DOHH2 (cell line): ENCODE data around the gene TIMM23.
"Not testable (repeated sequence)": the region's sequence is repeated elsewhere in the genome, so short reads cannot be mapped to it uniquely, and the experiment has no call there.

Source experiments
- H3F3A ChIP-seq: fragments of 200-600 bp; sonication (generic), shearing (Covaris generic); 2 replicates; pipeline ENCODE4 v1.6.0; 2016; ENCODE audit warnings: antibody characterized with exemption, mild to moderate bottlenecking; ENCODE audit not compliant: control insufficient read depth, insufficient read depth
- H3K27ac ChIP-seq: fragments of 200-600 bp; sonication (generic); 2 replicates; pipeline ENCODE4 v1.5.1; 2014; ENCODE audit warnings: low read depth, mild to moderate bottlenecking, low read length, moderate library complexity
- H3K27me3 ChIP-seq: fragments of 200-600 bp; sonication (generic); 2 replicates; pipeline ENCODE4 v1.6.1; 2014; ENCODE audit warnings: mild to moderate bottlenecking, low read length, mixed read lengths; ENCODE audit not compliant: control insufficient read depth
- H3K36me3 ChIP-seq: fragments of 200-600 bp; sonication (generic); 2 replicates; pipeline ENCODE4 v1.6.1; 2014; ENCODE audit warnings: mild to moderate bottlenecking, low read length, moderate library complexity, mixed read lengths; ENCODE audit not compliant: control insufficient read depth
- H3K4me1 ChIP-seq: fragments of 200-600 bp; sonication (generic); 2 replicates; pipeline ENCODE4 v1.6.1; 2014; ENCODE audit warnings: mild to moderate bottlenecking, low read length, mixed read lengths; ENCODE audit not compliant: control insufficient read depth
- H3K4me2 ChIP-seq: fragments of 200-600 bp; sonication (generic); 2 replicates; pipeline ENCODE4 v1.6.0; 2014; ENCODE audit warnings: mild to moderate bottlenecking, low read length, moderate library complexity
- H3K4me3 ChIP-seq: fragments of 200-600 bp; sonication (generic); 2 replicates; pipeline ENCODE4 v1.5.1; 2014; ENCODE audit warnings: mild to moderate bottlenecking, low read length, mixed read lengths
- H3K79me2 ChIP-seq: fragments of 200-600 bp; sonication (generic); 2 replicates; pipeline ENCODE4 v1.6.1; 2014; ENCODE audit warnings: mild to moderate bottlenecking, low read length, mixed read lengths; ENCODE audit not compliant: control insufficient read depth
- H3K9me2 ChIP-seq: fragments of 200-600 bp; sonication (generic); replicated peaks from 2 replicates; pipeline ENCODE4 v1.6.1; 2014; ENCODE audit warnings: mild to moderate bottlenecking, low read length, mixed read lengths; ENCODE audit not compliant: control insufficient read depth
- H3K9me3 ChIP-seq: fragments of 200-600 bp; sonication (generic); 2 replicates; pipeline ENCODE4 v1.6.1; 2014; ENCODE audit warnings: antibody characterized with exemption, low read length, mixed read lengths; ENCODE audit not compliant: control insufficient read depth, insufficient read depth
- H4K20me1 ChIP-seq: fragments of 200-600 bp; sonication (generic); 2 replicates; pipeline ENCODE4 v1.6.0; 2014; ENCODE audit warnings: low read depth, mild to moderate bottlenecking, antibody characterized with exemption, low read length, moderate library complexity; ENCODE audit not compliant: control insufficient read depth, insufficient read depth

TIMM23 gene

GRCh38 chr10:45974041-45974440 is 1.8 kb downstream of the TIMM23 start:
- peaks cover 27% of the 10 kb centered on the region for H3K36me3 ChIP-seq
- not testable (repeated sequence) for H3F3A ChIP-seq, H3K9me2 ChIP-seq, H4K20me1 ChIP-seq, H3K27ac ChIP-seq, H3K27me3 ChIP-seq, H3K9me3 ChIP-seq
- peak overlapping the region; percentile 88 for H3K4me3 ChIP-seq
- peaks cover 87% of the 10 kb centered on the region for H3K79me2 ChIP-seq
- H3K4me2 ChIP-seq, result peak overlapping the region; percentile 72
- peaks cover 25% of the 10 kb centered on the region for H3K4me1 ChIP-seq

- Histone ChIP-seq H3K36me3 (peaks cover 27% of the 10 kb centered on the region), H3K79me2 (peaks cover 66% of the 10 kb centered on the region)
- not testable (repeated sequence) for H3K4me3 ChIP-seq, H3K27ac ChIP-seq, H3K4me1 ChIP-seq, H3K4me2 ChIP-seq, H3F3A ChIP-seq, H4K20me1 ChIP-seq, H3K27me3 ChIP-seq, H3K9me3 ChIP-seq, H3K9me2 ChIP-seq
These were observed 6.3 kb downstream of the TIMM23 start for GRCh38 chr10:45978554-45978953.

- not testable (repeated sequence) for H3K27ac ChIP-seq, H4K20me1 ChIP-seq, H3K9me2 ChIP-seq, H3K4me2 ChIP-seq, H3F3A ChIP-seq, H3K4me1 ChIP-seq, H3K9me3 ChIP-seq, H3K27me3 ChIP-seq, H3K4me3 ChIP-seq
- peaks cover 52% of the 10 kb centered on the region for H3K79me2 ChIP-seq
- peaks cover 23% of the 10 kb centered on the region for H3K36me3 ChIP-seq
These were observed 9.1 kb downstream of the TIMM23 start for GRCh38 chr10:45981367-45981766.

- H3K9me3 ChIP-seq, H3K4me2 ChIP-seq, H3K9me2 ChIP-seq, H3K27ac ChIP-seq, H3K4me1 ChIP-seq, H3F3A ChIP-seq, H3K4me3 ChIP-seq, H3K27me3 ChIP-seq, H4K20me1 ChIP-seq: not testable (repeated sequence)
- Histone ChIP-seq H3K79me2 (peaks cover 39% of the 10 kb centered on the region), H3K36me3 (peaks cover 24% of the 10 kb centered on the region)
These were observed 11.4 kb downstream of the TIMM23 start for GRCh38 chr10:45983538-45984186.

- H3K9me3 ChIP-seq, H3K27ac ChIP-seq, H3K4me1 ChIP-seq, H3K27me3 ChIP-seq, H3K9me2 ChIP-seq, H4K20me1 ChIP-seq, H3K4me3 ChIP-seq, H3F3A ChIP-seq, H3K4me2 ChIP-seq: not testable (repeated sequence)
- Histone ChIP-seq H3K79me2 (peaks cover 32% of the 10 kb centered on the region), H3K36me3 (peaks cover 24% of the 10 kb centered on the region)
These were observed 12.2 kb downstream of the TIMM23 start for GRCh38 chr10:45984473-45984872.

- not testable (repeated sequence) for H3K4me3 ChIP-seq, H3K4me1 ChIP-seq, H3K27ac ChIP-seq, H4K20me1 ChIP-seq, H3K27me3 ChIP-seq, H3K4me2 ChIP-seq, H3K9me3 ChIP-seq, H3F3A ChIP-seq, H3K9me2 ChIP-seq
- Histone ChIP-seq H3K36me3 (peaks cover 24% of the 10 kb centered on the region), H3K79me2 (peaks cover 25% of the 10 kb centered on the region)
These were observed 13.3 kb downstream of the TIMM23 start for GRCh38 chr10:45985590-45985989.
